ENCODE data around the gene BTBD7.
"Not testable (repeated sequence)": the region's sequence is repeated elsewhere in the genome, so short reads cannot be mapped to it uniquely, and the experiment has no call there.

Gene BTBD7

GRCh38 chr14:93245764-93246420 is 86.9 kb downstream of the BTBD7 start:
- FAIRE-seq: no peak

GRCh38 chr14:93240678-93241000 is 92.2 kb downstream of the BTBD7 start:
- FAIRE-seq: no peak

- FAIRE-seq: no peak
Observed at GRCh38 chr14:93239869-93240677, 92.8 kb downstream of the BTBD7 start.

GRCh38 chr14:93234798-93235197 is 98.0 kb downstream of the BTBD7 start:
- FAIRE-seq: no peak

GRCh38 chr14:93233078-93233477 is 99.8 kb downstream of the BTBD7 start:
- FAIRE-seq: not testable (repeated sequence)

GRCh38 chr14:93232159-93232558 is 100.7 kb downstream of the BTBD7 start:
- no peak for FAIRE-seq

GRCh38 chr14:93231129-93231979 is 101.5 kb downstream of the BTBD7 start:
- FAIRE-seq: no peak

GRCh38 chr14:93230539-93230938 is 102.3 kb downstream of the BTBD7 start:
- no peak for FAIRE-seq

GRCh38 chr14:93228550-93228949 is 104.3 kb downstream of the BTBD7 start:
- no peak for FAIRE-seq

- FAIRE-seq: no peak
Observed at GRCh38 chr14:93223565-93223964, 109.3 kb downstream of the BTBD7 start.

GRCh38 chr14:93220509-93220908 is 112.3 kb downstream of the BTBD7 start:
- no peak for FAIRE-seq

- FAIRE-seq: no peak
Observed at GRCh38 chr14:93219103-93219726, 113.6 kb downstream of the BTBD7 start.

- FAIRE-seq: no peak
Observed at GRCh38 chr14:93214598-93214997, 118.2 kb downstream of the BTBD7 start.

- no peak for FAIRE-seq
Observed at GRCh38 chr14:93212432-93212831, 120.4 kb downstream of the BTBD7 start.

- no peak for FAIRE-seq
Observed at GRCh38 chr14:93207468-93208308, 125.1 kb downstream of the BTBD7 start.

GRCh38 chr14:93206793-93207467 is 125.9 kb downstream of the BTBD7 start, which contains the start of the genes GON7 and UBR7:
GON7 (minus strand) TSS chr14:93207065; CDS start chr14:93207037, 28 bp downstream.
UBR7 (plus strand) TSS chr14:93207256; CDS start chr14:93207292, 36 bp downstream.
- FAIRE-seq: no peak

- FAIRE-seq: no peak
Observed at GRCh38 chr14:93201155-93201704, 131.6 kb downstream of the BTBD7 start.

GRCh38 chr14:93200553-93200952 is 132.3 kb downstream of the BTBD7 start:
- FAIRE-seq: no peak

- FAIRE-seq: no peak
Observed at GRCh38 chr14:93199031-93199430, 133.8 kb downstream of the BTBD7 start.

GRCh38 chr14:93195316-93195999 is 137.4 kb downstream of the BTBD7 start:
- FAIRE-seq: no peak

All from colon (tissue), 2 donors.